Non-pigmented ciliary epithelial cell (primary cell): Measurements from ENCODE around the gene INPP5E.

Source experiments
- DNase-seq: peaks from one replicate; pipeline ENCODE4 v3.0.0-alpha.2; 2010; ENCODE audit warnings: low read depth

INPP5E gene

DNA sequence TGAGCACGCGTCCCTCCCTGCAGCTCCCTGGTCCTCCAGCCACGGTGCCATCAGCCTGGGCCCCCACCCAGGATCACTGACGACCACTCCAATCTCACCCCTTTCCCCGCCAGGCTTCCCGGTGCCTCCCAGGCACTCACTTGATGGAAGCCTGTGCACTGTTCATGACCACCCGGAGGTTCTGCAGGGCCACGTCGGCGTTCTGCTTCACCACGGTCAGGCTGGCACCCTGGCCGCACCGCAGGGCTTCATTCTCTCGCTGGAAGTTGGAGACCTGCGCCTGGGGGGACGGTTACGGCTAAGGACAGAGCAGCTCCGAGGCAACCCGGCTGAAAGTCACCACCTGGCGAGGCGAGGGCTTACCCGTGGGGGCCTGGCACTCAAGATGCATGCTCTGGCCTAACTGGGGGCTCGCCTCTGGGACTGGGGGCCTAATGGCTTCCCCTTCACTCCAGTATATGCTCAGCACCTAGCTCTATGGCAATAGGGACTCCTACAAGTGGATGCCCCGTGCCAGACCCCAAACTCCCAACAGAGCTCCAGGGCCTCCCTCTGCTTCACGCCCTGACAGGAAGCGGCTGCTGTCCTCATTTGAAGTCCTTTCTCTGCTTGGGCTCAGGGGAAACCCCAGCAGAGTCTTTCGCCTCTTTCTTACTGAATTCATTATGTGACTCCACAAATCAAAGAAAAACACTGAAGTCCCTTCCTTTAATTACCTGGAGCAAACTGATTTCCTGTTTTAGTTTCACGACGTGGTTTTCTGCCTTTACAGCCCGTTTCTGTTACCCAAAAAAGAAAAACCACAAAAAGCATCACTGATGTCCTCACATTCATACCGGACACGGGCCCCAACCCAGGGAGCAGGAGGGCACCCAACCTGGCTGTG, 35.5 kb downstream of the INPP5E start:
- no peak for DNase-seq

- DNase-seq, result no peak
Observed at GRCh38 chr9:136403538-136403914, 36.1 kb downstream of the INPP5E start.

DNA sequence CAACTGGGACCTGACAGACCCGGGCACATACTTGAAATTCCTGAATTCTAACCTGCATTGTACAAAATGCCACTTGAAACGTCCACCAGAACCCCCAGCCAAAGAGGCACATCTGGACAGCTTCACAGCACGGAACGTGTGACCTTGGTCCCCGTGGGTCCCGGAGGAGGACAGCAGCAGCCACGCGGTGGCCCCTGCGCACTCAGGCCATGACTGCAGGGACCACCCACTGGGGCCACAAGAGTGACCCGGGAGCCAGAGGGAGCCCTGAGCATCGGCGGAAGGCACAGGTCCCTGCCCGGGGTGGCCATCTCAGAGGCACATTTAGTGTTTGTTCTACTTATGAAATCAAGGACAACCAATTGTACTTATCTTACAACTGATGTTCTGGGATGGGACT, 37.6 kb downstream of the INPP5E start:
- no peak for DNase-seq

DNA sequence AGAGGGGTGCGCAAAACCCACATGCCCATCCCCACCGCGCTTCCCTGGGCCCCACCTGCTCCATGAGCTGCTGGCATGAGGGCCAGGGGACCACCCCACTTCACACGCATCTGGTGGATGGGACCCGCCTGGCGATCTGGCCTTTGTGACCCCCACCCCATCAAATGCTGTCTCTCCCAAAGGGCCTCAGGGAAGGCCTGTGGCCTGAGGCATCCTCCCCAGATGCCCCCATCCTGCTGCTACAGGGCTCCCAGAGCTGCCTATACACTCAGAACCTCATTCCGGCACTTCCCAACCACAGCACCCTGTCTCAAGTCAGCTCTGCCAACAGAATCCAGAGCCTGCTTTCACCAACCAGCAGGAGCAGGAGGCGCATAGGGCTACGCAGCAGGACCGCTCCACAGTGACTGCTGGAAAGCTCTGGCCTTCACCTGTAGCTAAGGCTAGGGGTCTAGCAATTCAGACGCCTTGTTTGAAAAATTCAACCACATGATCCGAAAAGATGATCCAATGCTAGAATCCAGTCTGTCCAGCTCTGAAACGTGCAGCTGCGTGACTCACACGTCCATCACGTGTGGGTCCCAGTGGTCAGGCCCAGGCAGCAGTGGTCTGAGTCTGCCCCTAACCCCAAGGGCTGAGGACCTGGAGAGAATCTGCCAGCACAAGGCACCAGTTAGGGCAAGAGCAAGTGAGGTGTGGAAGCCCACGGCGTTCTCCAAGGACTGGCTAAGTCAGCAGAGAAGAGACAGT, 38.3 kb downstream of the INPP5E start:
- no peak for DNase-seq

DNA sequence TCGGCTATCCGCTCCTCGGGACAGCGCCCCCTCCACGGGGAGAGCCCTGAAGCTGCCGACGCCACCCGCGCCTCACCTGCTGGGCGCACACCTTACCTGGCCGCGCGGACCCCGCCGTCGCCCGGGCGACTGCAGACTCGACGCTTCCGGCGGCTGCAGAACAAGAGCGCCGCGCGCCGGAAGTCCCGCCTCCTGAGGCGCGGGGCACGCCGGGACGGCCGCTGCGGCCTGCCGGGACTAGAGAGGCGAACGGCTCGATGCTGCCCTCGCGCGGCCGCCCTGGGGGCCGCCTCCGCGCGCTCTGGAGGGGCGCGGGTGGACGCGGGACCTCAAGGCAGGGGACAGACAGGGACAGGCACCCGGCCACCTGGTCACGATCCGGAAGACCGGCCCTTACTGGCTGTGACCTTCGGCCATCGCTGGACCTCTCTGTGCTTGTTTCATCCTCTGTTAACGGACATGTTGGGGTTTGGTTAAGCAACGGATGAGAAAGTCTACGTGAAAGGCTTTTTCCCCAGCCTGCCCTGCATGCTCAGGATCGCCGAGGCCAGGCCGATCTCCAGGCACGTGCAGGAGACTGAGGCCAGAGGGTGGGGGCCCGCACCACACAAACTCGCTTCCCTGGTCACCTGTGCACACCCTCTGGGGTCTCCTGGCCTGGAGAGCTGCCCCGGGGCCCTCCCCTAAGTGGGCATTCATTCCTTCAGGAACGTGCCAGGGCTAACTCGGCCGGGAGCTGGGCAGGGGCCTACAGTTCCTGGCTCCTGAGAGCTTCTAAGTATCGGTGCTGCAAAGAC, 39.4 kb downstream of the INPP5E start, which contains the start of gene SNAPC4:
Gene SNAPC4 (minus strand): TSS at position 133 of the 797 bp plus-strand sequence. CDS start 1,742 bp downstream, outside the sequence.
- DNase-seq, result peak; percentile 8

GRCh38 chr9:136399176-136400037, 40.2 kb downstream of the INPP5E start:
- no peak for DNase-seq

GRCh38 chr9:136398286-136398685, 41.4 kb downstream of the INPP5E start:
- no peak for DNase-seq

GRCh38 chr9:136397643-136398042, 42.0 kb downstream of the INPP5E start:
- no peak for DNase-seq

DNA sequence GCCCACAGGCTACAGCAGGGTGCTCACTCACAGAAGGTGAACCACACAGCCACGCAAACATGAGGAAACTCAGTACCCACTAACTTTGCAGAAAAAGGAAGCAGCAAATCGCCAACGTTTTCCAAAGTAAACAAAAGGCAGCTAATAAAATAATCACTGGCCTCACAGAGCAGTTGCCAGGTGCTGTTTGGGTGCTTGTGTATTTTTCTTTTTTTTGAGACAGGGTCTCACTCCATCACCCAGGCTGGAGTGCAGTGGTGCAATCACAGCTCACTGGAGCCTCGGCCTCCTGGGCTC, 43.5 kb downstream of the INPP5E start:
- DNase-seq, result no peak

GRCh38 chr9:136395345-136396218, 44.1 kb downstream of the INPP5E start:
- no peak for DNase-seq

DNA sequence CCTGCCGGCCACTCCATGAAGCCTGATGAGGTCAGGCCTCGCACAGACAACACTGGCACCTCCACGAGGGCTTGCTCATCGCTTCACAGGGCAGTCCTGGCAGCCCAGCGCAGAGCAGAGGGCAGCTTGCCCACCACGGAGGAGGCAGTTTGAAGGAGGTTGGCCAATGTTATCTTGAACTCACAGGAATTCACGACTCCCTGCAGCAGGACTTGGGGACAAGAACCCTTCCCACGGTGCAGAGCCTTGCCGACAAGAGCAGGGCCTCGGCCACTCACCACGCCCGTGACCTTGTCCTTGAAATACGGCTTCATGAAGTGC, 44.7 kb downstream of the INPP5E start:
- DNase-seq, result no peak

DNA sequence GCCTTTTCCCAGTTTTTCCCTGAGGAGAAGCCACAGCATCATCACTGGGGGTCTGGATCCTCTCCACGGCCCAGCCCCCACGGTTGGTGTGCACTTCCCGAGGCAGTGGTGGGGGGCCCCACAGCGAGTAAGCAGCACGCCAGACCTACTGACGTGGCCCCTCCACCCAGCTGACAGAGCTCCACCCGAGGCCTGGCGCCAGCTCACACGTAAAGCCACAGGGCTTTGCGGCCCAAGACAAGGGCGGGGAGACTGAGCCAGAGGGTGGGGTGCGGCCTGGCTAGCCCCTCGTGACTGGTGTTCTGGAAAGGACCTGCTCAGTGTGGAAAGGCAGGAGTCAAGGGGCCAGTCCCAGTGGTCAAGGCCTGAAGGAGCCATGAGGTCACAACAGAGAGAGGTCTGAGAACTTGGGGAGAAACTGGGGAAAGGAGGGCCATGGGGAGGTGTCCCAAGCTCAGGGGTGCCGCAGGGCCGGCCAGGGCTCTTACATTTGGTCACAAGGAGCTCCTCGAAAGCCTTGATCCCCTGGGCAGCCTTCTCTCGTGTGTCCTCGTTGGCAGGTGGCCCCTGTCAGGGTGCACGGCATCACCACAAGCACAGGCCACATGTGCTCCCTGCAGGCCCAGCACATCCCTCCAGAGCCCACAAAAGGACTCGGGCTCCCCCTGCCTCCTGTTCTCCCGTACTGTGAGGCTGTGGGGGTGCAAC, 45.2 kb downstream of the INPP5E start:
- no peak for DNase-seq

DNA sequence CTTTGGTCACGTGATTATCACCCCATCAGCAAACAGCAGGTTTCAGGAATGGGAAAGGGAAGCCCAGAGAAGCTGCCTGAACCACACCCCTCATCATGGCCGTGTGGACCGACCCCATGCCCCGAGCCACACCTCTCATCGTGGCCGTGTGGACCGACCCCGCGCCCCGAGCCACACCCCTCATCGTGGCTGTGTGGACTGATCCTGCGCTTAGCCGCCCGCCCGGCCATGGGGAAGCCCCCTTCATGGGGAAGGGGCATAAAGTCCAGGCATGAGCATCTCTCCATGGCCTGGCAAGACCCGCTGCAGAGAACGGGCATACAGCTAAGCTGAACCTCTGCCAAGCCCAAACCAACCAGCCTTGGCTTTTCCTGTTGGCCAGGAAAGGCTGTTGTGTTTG, 46.1 kb downstream of the INPP5E start:
- DNase-seq, result no peak

DNA sequence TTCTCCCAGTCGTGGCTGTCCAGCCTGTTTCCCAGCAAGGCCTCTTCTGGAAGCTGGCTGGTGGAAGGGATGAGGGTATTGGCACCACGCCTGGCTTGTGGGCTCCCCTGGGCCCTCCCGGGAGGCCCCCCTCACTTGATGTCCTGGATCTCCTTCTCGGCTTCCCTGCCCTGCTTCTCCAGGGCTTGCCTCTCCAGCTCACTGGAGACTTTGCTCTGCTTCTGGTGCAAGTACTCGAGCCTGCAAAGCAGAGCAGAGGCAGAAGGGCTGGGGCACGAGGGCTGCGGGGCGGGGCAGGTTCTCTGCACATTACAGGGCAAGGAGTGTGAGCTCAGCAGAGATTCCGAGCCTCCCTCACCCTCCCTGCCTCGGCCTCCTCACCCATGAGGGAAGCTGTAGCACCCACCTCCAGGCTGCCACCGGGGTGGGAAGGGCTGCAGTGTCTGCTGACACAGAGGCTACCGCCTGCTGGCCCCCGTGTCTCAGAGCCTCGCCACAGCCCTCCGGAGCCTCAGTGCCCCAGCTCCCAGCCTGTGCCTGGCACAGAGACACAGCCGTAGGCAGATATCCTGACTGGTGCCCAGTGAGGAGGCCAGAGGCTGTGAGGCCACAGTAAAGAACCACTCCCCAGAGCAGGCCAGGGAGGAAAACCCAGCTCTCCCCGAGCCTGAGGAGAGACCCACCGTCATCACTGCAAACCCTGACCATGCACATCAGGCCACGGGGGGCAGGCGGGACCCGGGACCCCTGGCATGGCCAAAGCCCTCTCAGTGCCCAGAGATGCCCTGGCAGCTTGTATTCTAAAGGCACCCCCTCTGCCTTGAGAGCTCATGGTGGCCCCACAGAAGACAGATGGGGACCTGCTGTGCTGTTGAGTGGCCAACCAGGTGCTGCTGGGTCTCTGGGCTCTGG, 46.9 kb downstream of the INPP5E start:
- DNase-seq, result no peak

DNA sequence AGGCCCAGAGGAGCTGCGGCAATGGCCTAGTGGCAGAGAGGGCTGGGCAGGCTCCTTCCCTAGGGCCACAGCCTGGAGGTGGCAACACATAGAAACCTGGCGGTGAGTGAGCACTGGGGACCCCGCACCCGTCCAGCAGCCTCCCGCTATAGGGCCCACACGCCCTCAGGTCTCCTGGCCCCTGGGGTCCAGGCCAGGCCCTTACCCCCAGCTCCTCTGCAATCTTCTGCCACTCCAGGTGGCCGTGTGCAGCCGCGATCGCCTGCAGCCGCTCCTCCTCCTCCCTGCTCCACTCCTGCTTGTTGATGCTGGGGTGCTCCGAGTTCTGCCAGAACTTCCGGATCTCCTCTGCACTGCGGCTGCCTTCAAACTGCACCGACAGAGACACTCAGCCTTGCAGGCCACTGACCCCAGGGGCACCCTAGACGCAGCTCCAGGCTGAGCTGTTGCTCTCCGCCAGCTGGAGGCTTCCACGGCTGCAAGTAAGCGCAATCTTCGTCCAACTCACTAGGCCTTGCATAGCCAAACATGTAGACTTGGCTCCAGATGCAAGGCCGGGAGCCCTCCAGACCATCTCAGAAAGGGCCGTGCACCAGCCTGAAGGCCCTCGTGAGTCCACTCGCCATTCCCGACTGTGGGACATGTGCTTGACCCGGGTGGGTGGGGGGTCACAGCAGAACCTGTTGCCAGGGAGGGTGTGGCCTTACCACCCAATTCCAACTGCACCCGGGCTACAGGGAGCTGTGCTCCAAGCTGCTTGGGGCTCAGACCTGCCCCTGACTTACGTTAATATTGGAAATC, 47.7 kb downstream of the INPP5E start:
- DNase-seq, result no peak

- no peak for DNase-seq
Observed at GRCh38 chr9:136389396-136389795, 50.2 kb downstream of the INPP5E start.

GRCh38 chr9:136387217-136387616, 52.4 kb downstream of the INPP5E start:
- DNase-seq, result no peak

DNA sequence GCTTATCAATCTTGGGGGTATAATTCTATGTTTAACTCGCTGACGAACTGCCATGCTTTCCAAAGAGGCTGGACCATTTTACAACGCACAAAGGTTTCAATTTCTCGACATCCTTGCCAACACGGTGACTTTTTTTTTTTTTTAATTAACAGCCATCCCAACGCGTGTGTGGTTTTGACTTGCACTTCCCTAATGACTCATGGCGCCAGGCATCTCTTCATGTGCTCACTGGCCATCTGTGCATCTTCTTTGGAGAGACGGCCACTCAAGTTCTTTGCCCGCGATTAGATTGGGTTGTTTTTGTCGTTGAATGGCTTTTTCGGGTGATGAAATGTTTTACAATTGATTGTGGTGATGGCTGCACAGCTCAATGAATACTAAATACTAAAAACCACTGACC, 53.6 kb downstream of the INPP5E start:
- DNase-seq, result no peak
